K562 (cell line): Measurements from ENCODE around the gene MT1A. TPM values are rescaled to one million over a fixed set of nuclear protein-coding genes. Genes with fewer than 3 reads are reported as not detected.

Experiments
- ATAC-seq: fragments of 200-7000 bp; cut with Tn5 transposase; 3 replicates; pipeline ENCODE4 v1.9.1; 2020; ENCODE audit warnings: moderate library complexity
- BruUV-seq: library from RNA; stranded (reverse); fragments of 400-500 nt; replicated peaks from 2 replicates; lab custom pipeline; 2021; lab: Mats Ljungman, UMichigan
- CTCF ChIA-PET: fragments of 300-600 bp; formaldehyde crosslinking; extraction: SDS; loops from one replicate; lab custom pipeline; 2021; ENCODE audit warnings: low intra/inter-chr PET ratio; lab: Yijun Ruan, JAX
- POLR2A ChIA-PET: fragments of 300-600, 350-650 bp; sonication (Branson Sonifier 250); formaldehyde crosslinking; extraction: SDS; loops from one replicate; lab custom pipeline; 2021; ENCODE audit warnings: antibody characterized with exemption, inconsistent platforms; lab: Yijun Ruan, JAX
- DNase-seq, 4 experiments: peaks; one replicate each; pipeline versions ENCODE4 v3.0.0 to v3.0.0-alpha.2; 2011 to 2018; ENCODE audit warnings: low spot score in 3 of 4, mixed read lengths in 3 of 4; ENCODE audit errors: extremely low read depth in 1 of 4
- FAIRE-seq: peaks from 2 replicates; lab custom pipeline; 2011; peaks lifted over from hg19 to GRCh38; lab: Jason Lieb, UNC
- H2AFZ ChIP-seq: 2 replicates; pipeline ENCODE4 v1.6.0; 2011; ENCODE audit warnings: low read depth, low read length, control low read depth, inconsistent platforms
- H3K27ac ChIP-seq: fragments of 200-600 bp; 3 replicates; pipeline ENCODE4 v1.8.0; 2011; ENCODE audit warnings: low read depth, mild to moderate bottlenecking, control low read depth, inconsistent platforms, low read length, moderate library complexity, mixed read lengths; ENCODE audit errors: extremely low read depth
- H3K27me3 ChIP-seq, 2 experiments: fragments of 300-600 bp in 1 of 2; 2 replicates in 1 of 2; 3 replicates in 1 of 2; pipeline versions ENCODE4 v1.6.0 to v1.8.0; 2011; ENCODE audit warnings: inconsistent platforms in 2 of 2, low read length in 2 of 2, mild to moderate bottlenecking in 1 of 2, mixed read lengths in 1 of 2, moderate library complexity in 1 of 2; ENCODE audit not compliant: control insufficient read depth in 2 of 2, insufficient read depth in 2 of 2
- H3K36me3 ChIP-seq: fragments of 300-600 bp; 3 replicates; pipeline ENCODE4 v1.8.0; 2011; ENCODE audit warnings: mild to moderate bottlenecking, low read length, inconsistent platforms; ENCODE audit not compliant: control insufficient read depth, insufficient read depth
- H3K4me1 ChIP-seq, 2 experiments: fragments of 200-600 bp in 1 of 2; replicated peaks in 1 of 2; 2 replicates in 1 of 2; 3 replicates in 1 of 2; pipeline versions ENCODE4 v1.5.1 to v1.8.0; 2011; ENCODE audit warnings: inconsistent platforms in 2 of 2, low read length in 2 of 2, mild to moderate bottlenecking in 1 of 2, mixed read lengths in 1 of 2, moderate library complexity in 1 of 2; ENCODE audit not compliant: control insufficient read depth in 2 of 2, insufficient read depth in 2 of 2
- H3K4me2 ChIP-seq: 2 replicates; pipeline ENCODE4 v1.6.1; 2011; ENCODE audit warnings: low read length, control low read depth, inconsistent platforms, mixed read lengths; ENCODE audit not compliant: insufficient read depth
- H3K4me3 ChIP-seq: fragments of 200-600 bp; sonication (generic), shearing (Covaris generic); 2 replicates; pipeline ENCODE4 v1.5.1; 2016; ENCODE audit warnings: control low read depth, inconsistent platforms
- H3K79me2 ChIP-seq: fragments of 200-600 bp; 3 replicates; pipeline ENCODE4 v1.8.0; 2011; ENCODE audit warnings: low read length, inconsistent platforms; ENCODE audit not compliant: control insufficient read depth, insufficient read depth
- H3K9ac ChIP-seq, 2 experiments: 2 replicates each; pipeline versions ENCODE4 v1.6.0 to v1.6.1; 2011; ENCODE audit warnings: low read depth in 2 of 2, low read length in 2 of 2, control low read depth in 1 of 2, inconsistent platforms in 1 of 2, mild to moderate bottlenecking in 1 of 2, mixed read lengths in 1 of 2; ENCODE audit not compliant: insufficient read depth in 1 of 2
- H3K9me1 ChIP-seq: one replicate; pipeline ENCODE4 v1.6.0; 2011; ENCODE audit warnings: inconsistent platforms, mild to moderate bottlenecking, low read length, moderate library complexity; ENCODE audit not compliant: control insufficient read depth, insufficient read depth
- H3K9me3 ChIP-seq: replicated peaks from 2 replicates; pipeline ENCODE4 v1.5.1; 2011; ENCODE audit warnings: low read depth, low read length, inconsistent platforms; ENCODE audit not compliant: control insufficient read depth, insufficient read depth
- H4K20me1 ChIP-seq: replicated peaks from 2 replicates; pipeline ENCODE4 v1.6.1; 2011; ENCODE audit warnings: low read length, inconsistent platforms, mixed read lengths; ENCODE audit not compliant: control insufficient read depth, insufficient read depth
- BRF1 ChIP-seq: IDR thresholded peaks from 3 replicates; pipeline ENCODE4 v1.6.1; 2011; ENCODE audit warnings: borderline replicate concordance, mild to moderate bottlenecking; ENCODE audit not compliant: insufficient read length; ENCODE audit errors: extremely low read depth
- NEUROD1 ChIP-seq: fragments of 150-350 bp; IDR thresholded peaks from 2 replicates; pipeline ENCODE4 v1.6.1; 2014; ENCODE audit warnings: borderline replicate concordance, low read length, low read depth; ENCODE audit not compliant: partially characterized antibody
- RBM25 ChIP-seq: fragments of 200-400 bp; formaldehyde crosslinking; IDR thresholded peaks from 2 replicates; pipeline ENCODE4 v1.6.1; 2018; ENCODE audit warnings: low read length, low read depth, moderate library complexity; ENCODE audit not compliant: severe bottlenecking
- TCF3 ChIP-seq: sonication (generic); formaldehyde crosslinking; IDR thresholded peaks from 2 replicates; pipeline ENCODE4 v1.4.0; 2020; ENCODE audit warnings: mild to moderate bottlenecking, missing genetic modification reagents
- ZNF12 ChIP-seq: sonication (generic); formaldehyde crosslinking; IDR thresholded peaks from 2 replicates; pipeline ENCODE4 v1.4.0; 2020; ENCODE audit warnings: mild to moderate bottlenecking, missing genetic modification reagents
- WGBS: fragments of 100-300 bp; shearing (Covaris generic); methylation state at CpG from one replicate; pipeline ENCODE4 v1.1.6; 2016; ENCODE audit warnings: low coverage, mixed read lengths; ENCODE audit not compliant: insufficient coverage; ENCODE audit errors: missing lambda C conversion rate; 5-methylcytosine and 5-hydroxymethylcytosine counted together
- in situ Hi-C: fragments of 300-500 bp; cut with MboI; formaldehyde crosslinking; loops from 4 replicates; pipeline ENCODE4 v1.15.0; 2018; ENCODE audit warnings: inconsistent platforms, mixed read lengths
- intact Hi-C: fragments of 100-400 bp; cut with micrococcal nuclease; formaldehyde crosslinking; loops from 2 replicates; pipeline ENCODE4 v1.14.2; 2022
- polyA plus RNA-seq, 8 experiments: library from polyadenylated mRNA; depleted of rRNA in 4 of 8; stranded (reverse) in 5 of 8; unstranded in 3 of 8; fragments of >200 nt; fragmentation: Nextera tagmentation in 2 of 8; fragmentation: Illumina TruSeq in 1 of 8; extraction: Ambion mirVana in 2 of 8; extraction: Trizol in 1 of 8; gene quantifications; 2 replicates each; pipeline versions ENCODE4 v1.2.1 to v1.2.3, GENCODE V29; 2011 to 2014; ENCODE audit warnings: inconsistent platforms in 1 of 8, missing spikeins in 1 of 8
- total RNA-seq, 7 experiments: library from RNA; depleted of rRNA in 6 of 7; stranded (reverse); fragments of >200 nt in 6 of 7; fragmentation: Illumina TruSeq in 2 of 7; extraction: Trizol in 2 of 7; gene quantifications; 2 replicates each; pipeline versions ENCODE4 v1.2.1 to v1.2.3, GENCODE V29; 2011 to 2021; ENCODE audit warnings: low replicate concordance in 1 of 7

Gene MT1A
- total and polyA plus RNA-seq, 9 of the 15 experiments (the other 6 are each of a cell fraction or from before 2014, with no cell fraction given) = 0.23 TPM; not detected in 8

DNA sequence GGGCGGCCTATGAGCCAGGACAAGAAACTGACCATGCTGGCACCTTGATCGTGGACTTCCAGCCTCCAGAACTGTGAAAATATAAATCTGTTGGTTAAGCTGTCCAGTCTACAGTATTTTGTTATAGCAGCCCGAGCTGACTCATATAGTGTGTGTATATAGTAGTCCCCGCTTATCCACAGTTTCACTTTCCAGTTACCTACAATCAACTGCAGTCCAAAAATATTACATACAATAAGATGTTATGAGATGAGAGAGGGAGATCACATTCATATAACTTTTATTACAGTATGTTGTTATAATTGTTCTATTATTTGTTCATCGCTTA lies 44.2 kb upstream of the MT1A start:
- ATAC-seq = no peak
- Histone ChIP-seq H3K9ac (no peak overlapping the region), H4K20me1 (no peaks in the 10 kb centered on the region; the same call in 1 of the 2 replicates), H3K4me1 (peaks cover 0 to 3% of the 10 kb centered on the region in 2 experiments; a peak in 1 of 5 replicates), H3K4me3 (no peak overlapping the region), H3K27ac (no peak overlapping the region), H3K79me2 (no peaks in the 10 kb centered on the region), H2AFZ (no peak overlapping the region), H3K27me3 (peaks cover 3 to 29% of the 10 kb centered on the region in 2 experiments; a peak in 4 of 5 replicates), H3K9me1 (no peaks in the 10 kb centered on the region), H3K36me3 (no peaks in the 10 kb centered on the region), H3K9me3 (no peaks in the 10 kb centered on the region), H3K4me2 (no peak overlapping the region)
- in situ Hi-C loops (no loop called here), intact Hi-C loops (no loop called here)
- ChIA-PET POLR2A (interaction anchor here (0.6 kb wide), 1 partner anchor 15 kb away, joined by 3 read pairs; no protein-coding TSS in a partner anchor), CTCF (no interaction called here)
- FAIRE-seq = no peak
- TF ChIP-seq RBM25 (no peak), BRF1 (no peak), TCF3 (CRISPR knock-in tag) (no peak), NEUROD1 (no peak), ZNF12 (CRISPR knock-in tag) (peak; percentile 63; the same call in 1 of the 2 replicates)
- BruUV-seq = no TSS peak
- 11% methylated on average over 5 of the region's 5 CpGs for WGBS
- no peak for DNase-seq
